Astrocyte of the hippocampus (primary cell): ENCODE measurements around the gene FUT6.

Experiments used
- DNase-seq: peaks from one replicate; pipeline ENCODE4 v3.0.0; 2011; ENCODE audit warnings: low read depth, low spot score

FUT6 gene

DNA sequence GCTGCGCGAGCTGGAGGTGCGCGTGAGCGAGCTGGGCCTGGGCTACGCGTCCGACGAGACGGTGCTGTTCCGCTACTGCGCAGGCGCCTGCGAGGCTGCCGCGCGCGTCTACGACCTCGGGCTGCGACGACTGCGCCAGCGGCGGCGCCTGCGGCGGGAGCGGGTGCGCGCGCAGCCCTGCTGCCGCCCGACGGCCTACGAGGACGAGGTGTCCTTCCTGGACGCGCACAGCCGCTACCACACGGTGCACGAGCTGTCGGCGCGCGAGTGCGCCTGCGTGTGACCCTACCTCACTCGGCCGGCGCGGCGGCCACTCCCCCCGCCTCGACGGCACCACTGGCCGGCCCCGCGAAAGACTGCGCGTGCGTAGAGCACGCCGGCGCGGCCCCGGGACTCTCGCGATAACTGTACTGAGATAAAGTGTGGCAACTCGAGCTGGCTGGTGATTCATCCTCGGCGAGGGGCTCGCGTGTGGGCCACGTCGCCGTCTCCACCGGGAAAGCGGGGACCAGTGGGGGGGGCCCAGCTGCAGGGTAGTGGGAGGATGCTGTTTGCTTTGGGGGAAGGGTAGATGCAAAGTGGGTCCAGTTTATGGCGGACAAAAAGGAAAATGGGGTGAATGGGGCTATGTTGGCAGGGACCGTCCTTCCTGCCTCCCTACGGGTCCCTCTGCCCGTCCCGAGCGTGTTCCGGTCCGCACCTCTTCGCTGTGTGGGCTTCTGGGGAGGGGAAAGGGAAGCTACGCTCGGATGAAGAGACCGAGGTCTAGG lies 11.4 kb downstream of the FUT6 start:
- DNase-seq, result peak; percentile 98

DNA sequence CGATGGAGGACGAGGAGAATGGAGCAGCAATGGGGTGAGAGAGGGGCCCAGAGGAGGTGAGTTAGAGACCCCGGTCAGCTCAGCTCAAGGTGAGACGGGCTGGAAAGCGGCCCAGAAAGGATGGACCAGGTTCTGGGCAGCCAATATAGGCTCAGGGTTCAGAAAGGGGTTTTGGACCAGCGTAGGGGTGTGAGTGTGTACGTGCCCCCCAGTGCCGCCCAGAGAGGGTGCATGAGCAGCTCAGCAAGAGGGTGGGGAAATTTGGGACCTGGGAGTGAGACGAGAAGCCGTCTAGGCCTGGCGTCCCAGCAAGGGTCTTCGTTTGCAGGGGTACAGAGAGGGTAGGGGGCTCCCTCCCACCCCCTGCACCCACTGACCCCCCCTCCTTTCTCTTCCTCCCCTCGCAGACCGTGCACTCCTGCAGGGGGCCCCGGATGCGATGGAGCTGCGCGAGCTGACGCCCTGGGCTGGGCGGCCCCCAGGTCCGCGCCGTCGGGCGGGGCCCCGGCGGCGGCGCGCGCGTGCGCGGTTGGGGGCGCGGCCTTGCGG lies 12.1 kb downstream of the FUT6 start:
- DNase-seq, result no peak

DNA sequence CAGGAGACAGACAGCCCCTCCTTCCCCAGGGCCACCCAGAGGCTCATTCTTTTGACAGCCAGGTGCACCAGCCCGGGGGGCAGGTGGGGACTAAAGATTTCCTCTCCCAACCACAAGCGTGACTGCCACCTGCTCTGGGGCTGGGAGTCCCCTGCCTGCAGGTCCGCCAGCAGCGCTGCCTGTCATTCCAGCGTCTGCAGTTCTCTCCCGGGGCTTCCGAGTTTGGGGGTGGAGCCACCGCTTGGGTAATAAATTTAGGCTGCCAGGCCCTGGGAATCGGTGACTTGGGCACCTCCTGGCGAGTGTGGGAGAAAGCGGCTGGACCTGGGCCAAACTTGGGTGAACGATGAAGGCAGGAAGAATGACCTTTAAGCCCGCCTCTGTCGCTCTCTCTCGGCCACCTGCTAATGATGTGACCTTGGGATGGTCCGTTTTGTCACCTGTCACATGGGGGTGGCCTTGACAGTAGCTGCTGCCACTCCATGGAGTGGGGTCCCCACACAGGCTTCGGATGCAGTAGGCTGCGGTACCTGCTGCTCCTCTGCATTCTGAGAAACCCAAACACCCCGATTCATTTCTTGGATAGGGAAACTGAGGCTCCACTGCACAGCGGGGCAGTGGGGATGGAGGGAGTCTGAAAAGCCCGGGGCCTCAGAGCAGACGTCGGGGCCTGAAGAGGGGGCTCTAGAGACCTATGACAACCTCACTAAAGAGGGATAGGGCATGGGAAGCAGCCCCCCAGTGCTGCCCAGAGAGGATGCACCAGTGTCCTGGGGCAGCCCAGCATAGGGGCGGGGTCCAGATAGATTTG lies 12.8 kb downstream of the FUT6 start:
- peak; percentile 51 for DNase-seq

DNA sequence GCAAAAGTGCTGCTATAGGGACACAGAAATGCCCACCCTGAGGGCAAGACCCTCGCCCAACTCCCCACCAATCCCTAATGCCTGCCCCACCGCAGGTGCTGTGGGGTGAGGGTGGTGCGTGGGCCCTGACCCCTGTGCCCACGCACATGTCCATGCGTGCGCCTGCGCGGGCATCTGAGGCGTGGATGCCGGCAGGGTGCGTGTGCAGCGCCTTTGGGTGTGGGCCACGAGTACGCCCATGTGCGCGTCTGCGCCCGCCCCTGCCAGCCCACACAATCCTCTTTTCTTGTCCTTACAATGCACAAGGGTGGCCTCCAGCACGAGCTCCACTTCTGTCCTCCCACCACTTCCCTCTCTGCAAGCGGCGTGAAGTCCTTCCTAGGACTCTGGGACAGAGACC lies 14.3 kb downstream of the FUT6 start:
- no peak for DNase-seq

DNA sequence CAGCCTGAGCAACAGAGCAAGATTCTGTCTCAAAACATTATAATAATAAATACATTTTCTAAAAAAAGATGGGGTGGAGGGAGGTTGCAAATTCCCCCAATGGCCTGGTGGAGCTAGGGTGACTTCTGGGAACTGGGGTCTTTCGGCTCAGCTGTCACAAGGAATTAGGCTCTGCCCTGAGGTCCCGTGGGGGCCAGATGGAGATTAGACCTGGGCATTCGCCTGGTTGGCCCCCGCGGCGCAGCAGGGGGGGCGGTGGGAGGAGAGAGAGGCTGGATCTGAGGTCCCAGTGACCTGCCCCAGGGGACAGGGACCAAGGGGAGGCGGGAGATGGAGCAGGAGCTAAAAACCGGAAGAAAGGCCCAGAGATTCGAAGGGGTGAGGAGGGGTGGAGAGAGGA lies 14.8 kb downstream of the FUT6 start:
- no peak for DNase-seq

DNA sequence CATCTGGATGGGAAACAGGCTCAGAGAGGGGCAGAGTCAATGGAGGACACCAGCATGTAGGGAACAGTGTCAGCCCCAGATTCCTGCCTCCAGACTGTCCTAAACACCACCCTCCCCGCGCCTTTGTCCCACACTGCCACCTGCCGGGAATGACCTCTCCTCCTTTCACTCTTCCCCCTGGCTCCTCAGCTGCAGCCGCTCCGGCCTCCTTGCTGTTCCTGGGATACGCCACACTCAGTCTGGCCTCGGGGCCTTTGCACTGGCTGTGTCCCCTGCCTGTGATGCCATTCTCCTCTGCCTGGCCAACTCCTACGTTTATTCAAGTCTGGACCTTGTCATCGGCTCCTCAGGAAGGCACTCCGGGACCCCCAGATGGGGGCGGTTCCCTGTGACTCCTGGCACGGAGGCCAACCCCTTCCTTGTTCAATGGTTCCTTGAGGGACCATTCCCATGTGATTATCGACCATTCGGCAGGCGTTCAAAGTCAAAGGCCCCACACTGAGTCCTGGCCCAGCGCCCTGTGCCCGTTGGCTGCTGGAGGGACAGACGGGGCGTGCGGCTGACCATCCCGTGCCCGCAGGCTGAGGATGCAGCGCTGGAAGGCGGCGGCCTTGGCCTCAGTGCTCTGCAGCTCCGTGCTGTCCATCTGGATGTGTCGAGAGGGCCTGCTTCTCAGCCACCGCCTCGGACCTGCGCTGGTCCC lies 15.8 kb downstream of the FUT6 start:
- DNase-seq, result no peak

DNA sequence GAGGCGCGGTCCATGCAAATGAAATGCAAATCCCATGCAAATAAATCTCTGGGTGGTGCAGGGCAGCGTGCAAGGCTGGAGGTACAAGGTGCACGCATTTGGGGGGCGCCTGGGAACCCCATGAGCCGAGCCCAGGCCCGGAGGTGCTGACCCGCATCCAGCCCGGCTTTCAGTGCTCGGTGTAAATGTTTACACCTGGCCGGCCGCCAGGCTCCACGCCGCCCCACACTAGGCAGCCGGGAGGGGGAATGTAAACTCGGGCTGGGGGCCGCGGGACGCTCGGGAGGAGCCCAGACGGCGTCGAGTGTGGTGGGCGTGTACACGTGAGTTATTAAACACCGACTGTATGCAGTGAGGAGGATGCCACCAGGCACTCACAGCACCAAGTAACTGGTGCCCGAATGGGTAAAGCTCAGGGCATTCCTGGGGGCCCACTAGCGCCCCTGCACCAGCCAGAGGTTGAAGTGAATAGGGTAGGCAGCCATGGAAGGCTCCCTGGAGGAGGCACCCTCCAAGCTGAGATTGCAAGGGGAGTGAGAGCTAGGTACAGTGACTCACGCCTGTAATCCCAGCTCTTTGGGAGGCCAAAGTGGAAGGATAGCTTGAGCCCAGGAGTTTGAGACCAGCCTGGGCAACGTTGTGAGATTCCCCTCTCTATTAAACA lies 17.2 kb downstream of the FUT6 start:
- DNase-seq, result no peak

DNA sequence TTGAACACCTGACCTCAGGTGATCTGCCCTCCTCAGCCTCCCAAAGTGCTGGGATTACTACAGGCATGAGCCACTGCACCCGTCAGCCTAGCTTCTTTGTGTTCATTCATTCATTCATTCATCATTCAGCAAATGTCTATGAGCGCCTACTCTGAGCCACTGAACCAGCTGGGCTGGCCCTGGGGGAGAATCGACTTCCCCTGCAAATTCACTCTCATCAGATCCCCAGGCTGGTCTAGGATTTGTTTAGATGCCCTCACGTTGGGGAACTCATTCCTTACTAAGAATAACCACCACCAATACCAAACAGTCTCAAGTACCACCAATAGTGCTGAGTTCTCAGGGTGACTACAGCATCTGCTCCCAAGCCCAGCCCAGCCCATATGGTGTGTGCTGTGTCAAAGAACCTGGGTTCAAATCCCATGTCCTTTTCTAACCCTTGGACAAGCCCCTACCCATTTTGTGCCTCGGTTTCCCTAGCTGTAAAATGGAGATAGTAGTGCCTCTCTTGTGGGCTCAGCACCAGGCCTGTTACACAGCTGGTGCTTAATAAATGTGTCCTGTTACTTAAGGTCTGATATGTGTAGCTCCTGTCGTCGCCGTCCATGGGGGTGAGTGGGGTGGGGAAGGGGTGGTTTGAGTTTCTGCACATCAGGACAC lies 17.9 kb downstream of the FUT6 start:
- no peak for DNase-seq

DNA sequence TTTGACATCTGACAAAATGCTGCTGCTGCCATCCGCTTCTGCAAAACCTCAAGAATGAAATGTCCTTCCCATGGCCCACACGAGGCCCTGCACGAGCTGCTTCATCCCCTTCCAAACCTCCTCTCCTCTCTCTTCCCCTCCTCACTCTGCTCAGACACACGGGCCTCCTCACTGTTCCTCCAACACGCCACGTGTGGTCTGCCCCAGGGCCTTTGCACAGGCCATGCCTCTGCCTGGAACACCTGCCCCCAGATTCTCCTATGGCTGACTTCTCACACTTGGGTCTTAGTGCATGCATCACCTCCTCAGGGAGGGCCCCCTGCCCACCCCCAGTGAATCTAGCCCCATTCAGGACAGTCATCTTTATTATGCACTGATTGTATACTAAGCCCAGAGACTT lies 18.7 kb downstream of the FUT6 start:
- DNase-seq, result no peak

DNA sequence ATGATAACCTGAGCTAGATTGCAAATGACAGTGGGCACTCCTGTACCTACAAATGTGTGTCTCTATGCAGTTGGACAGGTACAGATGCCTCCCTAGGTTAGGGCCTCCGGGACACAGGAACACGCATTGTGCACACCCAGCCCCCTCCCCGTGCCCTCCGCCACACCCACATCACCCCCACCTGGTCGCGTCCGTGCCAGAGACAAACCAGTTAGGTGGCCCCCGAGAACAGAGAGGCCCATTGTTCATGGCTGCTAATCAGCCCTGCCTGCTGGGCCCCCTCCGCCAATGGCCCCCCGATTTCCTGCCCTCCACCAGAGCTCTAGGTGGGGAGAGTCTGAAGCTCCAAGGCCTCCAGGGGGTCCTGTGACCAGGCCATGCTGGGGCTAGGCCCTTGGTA lies 20.9 kb downstream of the FUT6 start:
- DNase-seq, result no peak

DNA sequence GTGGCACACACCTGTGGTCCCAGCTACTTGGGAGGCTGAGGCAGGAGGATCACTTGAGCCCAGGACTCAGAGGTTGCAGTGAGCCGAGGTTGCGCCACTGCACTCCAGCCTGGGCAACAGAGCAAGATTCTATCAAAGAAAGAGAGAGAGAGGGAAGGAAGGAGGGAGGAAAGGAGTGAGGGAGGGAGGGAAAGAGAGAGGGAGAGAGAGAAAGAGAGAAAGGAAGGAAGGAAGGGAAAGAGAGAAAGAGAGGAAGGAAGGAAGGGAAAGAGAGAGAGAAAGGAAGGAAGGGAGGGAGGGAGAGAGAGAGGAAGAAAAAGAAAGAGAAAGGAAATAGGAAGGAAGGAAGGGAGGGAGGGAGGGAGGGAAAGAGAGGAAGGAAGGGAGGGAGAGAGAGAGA lies 22.3 kb downstream of the FUT6 start:
- DNase-seq, result no peak

DNA sequence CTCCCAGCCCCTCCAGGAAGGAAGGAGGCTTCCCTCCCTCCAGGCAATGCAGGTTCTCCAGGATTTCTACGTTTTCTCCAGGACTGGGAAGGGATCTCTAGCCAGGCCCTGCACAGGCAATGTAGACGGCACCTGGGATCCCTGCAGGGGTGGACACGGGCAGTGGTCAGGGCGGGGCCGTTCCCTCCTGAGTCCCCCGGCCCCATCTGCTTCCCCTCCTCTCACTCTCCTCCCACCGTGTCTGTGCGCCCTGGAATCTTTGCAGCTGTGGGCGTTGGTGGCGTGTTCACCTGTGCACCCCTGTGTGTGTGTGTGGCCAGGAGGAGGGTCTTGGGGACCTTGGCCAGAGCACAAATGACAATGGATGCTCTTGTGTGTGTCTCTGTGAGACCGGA lies 24.7 kb downstream of the FUT6 start:
- DNase-seq, result no peak

DNA sequence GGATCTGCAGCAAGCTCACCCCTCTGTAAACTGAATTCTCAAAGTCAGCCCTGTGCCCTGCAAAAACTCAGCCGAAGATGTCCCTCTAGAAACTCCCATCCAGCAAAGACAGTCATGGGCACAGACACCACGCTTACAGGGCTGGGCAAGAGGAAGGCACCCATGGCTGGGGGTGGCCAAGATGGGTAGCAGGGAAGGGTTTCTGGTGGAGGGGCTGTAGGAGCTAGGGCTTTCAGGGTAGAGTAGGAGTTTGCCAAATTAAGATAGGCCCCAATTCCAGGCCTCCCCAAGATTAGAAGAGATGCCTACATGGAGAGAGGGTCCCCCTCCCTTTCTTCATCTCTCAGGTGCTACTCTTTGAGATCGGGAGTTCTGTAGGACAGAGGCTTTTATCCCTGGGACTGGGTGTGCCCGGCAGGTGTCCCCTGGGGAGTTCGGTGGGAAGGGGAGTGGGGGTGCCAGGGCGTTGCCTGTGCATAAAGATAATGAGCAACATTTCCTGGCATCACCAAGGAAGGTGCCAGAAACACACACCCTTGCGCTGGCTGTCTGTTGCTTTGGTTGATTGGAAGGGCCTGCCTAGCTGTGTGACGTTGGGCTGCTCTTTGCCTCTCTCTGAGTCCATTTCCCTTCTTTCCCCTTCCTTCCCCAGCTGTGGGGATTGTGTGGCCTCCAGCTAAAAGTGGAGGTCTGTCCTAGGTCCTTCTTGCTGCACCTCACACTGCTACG lies 25.2 kb downstream of the FUT6 start:
- no peak for DNase-seq

DNA sequence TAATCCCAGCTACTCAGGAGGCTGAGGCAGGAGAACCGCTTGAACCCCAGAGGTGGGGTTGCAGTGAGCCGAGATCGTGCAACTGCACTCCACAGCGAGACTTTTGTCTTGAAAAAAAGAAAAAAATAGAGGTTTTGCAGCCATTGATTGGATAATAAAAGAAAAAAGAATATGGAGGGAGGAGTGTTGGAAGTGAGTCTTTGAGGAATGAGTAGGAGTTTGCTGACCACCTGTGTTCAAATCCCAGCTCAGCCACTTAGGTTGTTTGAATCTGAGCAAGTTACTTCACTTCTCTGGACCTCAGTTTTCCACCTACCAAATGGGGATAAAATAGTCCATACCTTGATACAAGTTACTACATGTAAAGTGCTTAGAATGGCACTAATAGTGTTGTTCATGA lies 28.4 kb downstream of the FUT6 start:
- DNase-seq, result no peak

DNA sequence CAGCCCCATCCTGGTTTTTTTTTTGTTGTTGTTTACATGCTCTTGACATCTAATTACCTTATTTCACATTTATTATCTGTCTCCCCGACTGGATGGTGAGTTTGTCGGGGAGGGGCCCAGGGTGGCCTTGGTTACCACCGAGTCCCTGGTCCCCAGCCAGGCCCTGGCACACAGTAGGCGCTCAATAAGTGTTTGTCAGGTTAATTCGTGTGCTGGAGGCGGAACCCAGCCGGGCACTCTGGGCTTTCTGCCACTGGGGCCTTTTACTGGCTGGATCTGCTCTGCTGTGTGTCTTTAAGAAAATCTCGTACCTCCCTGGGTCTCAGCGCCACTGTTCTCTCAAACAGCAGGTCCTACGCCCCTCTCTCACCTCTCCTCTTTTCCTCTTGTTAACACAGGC lies 30.0 kb downstream of the FUT6 start:
- no peak for DNase-seq

DNA sequence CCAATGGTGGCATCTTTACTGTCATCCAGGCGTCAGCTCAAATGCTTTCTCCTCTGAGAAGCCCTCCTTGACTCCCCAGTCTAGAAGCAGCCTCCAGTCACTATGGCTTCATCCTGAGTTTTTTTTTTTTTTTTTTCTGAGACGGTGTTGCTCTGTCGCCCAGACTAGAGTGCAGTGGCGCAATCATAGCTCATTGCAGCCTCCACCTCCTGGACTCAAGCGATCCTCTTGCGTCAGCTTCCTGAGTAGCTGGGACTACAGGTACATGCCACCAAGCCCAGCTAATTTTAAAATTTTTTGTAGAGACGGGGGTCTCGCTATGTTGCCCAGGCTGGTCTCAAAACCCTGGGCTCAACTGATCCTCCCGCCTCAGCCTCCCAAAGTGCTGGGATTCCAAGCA lies 30.4 kb downstream of the FUT6 start:
- no peak for DNase-seq

DNA sequence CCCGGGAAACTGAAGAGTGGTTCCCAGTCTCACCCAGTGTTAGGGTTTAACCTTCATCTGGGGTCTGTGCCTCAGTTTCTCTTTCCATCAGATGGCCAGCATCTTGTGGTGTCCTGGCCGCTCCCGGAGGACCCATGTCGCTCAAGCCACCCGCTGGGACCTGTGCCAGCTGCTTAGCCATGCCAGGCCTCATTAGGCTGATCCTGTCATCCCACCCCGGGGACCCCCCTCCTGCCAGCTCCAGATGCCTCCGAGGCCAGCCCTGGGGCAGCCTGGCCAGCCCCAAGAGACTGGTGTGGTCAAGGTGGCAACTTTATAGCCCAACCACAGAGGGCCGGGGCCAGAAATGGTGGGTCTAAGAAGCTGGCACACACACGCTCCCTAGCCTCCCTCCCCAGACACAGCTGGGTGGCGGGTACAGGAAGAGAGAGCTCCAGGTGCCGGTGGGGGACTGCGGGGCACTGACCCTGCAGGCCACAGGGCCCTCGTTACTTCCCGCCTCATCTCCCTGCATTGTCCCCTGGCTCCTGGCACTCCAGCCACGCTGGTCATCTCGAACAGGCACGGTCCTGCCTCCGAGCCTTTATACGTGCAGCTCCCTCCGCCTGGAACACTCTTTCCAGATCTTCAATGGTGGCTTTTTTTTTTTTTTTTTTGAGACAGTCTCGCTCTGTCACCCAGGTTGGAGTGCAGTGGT lies 31.2 kb downstream of the FUT6 start:
- no peak for DNase-seq

DNA sequence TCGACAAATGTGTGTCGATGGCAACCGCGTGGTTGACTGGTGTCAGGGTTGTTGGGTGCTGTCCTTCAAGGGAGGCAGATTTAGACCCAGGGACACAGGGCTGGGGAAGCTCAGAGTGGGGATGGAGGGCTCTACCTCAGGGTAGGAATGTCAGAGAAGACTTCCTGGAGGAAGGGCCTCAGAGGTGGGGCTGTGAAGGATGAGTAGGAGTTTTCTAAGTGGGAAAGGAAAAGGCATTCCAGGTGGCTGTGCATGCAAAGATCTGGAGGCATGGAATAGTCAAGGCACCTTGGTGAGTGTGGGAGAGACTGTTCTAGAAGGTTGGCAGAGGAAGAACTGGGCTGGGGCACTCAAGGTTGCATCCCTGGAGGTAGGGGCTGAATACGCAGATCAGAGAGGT lies 32.6 kb downstream of the FUT6 start:
- no peak for DNase-seq

DNA sequence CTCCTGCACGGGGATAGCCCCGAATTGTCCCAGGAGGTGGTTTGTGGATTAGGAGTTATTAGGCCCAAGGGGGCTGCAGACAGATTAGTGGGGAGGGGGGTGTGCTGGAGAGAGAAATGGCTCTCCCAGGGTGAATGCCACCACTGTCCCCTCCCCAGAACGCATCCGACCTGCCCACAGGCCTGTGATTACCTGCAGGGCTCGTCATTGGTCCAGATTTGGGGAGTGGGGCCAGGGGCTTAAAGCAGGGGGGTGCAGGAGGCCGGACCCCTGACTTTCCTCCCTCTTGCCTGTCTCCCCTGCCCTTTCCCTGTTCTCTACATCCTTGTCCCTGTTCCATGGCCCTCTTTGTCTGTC lies 33.4 kb downstream of the FUT6 start:
- no peak for DNase-seq
